ENCODE data around the gene TYROBP. TPM values are rescaled to one million over a fixed set of nuclear protein-coding genes. Genes with fewer than 3 reads are reported as not detected.

The TYROBP gene
- total and polyA plus RNA-seq, 2 of the 8 experiments (the other 6 are each of a cell fraction or from before 2014, with no cell fraction given) = 0.18 TPM; not detected in 1

DNA sequence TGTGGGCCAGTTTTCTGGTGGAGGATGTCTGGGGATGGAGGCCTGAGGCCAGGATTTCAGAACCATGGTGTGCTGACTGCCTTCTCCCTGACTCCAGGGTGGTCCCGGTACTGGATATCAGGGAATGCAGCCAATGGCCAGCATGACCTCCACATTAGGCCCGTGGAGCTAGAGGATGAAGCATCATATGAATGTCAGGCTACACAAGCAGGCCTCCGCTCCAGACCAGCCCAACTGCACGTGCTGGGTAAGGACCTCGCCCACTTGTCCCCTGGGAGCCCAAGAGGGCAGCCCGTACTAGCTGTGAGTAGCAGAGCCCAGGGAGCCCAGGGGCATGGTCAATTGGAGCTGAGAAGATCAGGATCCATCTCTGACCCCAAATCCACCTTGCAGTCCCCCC, 49.8 kb downstream of the TYROBP start:
- no peak overlapping the region for H3K4me3 ChIP-seq (ENCODE audit: extremely low read depth in 1 of 4, insufficient read depth in 2 of 4, low read depth in 3 of 4, low read length in 4 of 4)
- H2AK5ac ChIP-seq (ENCODE audit: low read depth, low read length) = no peak overlapping the region
- DNase-seq (ENCODE audit: low read depth in 1 of 2, low spot score in 2 of 2) = no peak
- peaks cover 7 to 72% (median 65%) of the 10 kb centered on the region in 4 experiments for H3K27me3 ChIP-seq (replicated peaks in 1 of 4; ENCODE audit: control insufficient read depth in 3 of 4, extremely low read depth in 1 of 4, insufficient read depth in 3 of 4, low read length in 3 of 4)
- H3K4me1 ChIP-seq (replicated peaks in 1 of 4; ENCODE audit: control insufficient read depth in 3 of 4, insufficient read depth in 4 of 4, low read length in 3 of 4) = peaks cover 0 to 23% (median 13%) of the 10 kb centered on the region in 4 experiments; a peak in 6 of 7 replicates
- H3K27ac ChIP-seq (ENCODE audit: low read depth, low read length) = no peak overlapping the region
- no peak overlapping the region for H4K8ac ChIP-seq (ENCODE audit: extremely low read depth, insufficient read depth, low read length)
- no peak overlapping the region for H2BK5ac ChIP-seq (ENCODE audit: low read depth, low read length)
- no peak overlapping the region for H3K4ac ChIP-seq (replicated peaks; ENCODE audit: insufficient read length, low read depth, low read length)
- H2BK20ac ChIP-seq (ENCODE audit: low read length) = no peak overlapping the region
- H3K9me3 ChIP-seq (ENCODE audit: insufficient read depth in 2 of 2, low read depth in 1 of 2, low read length in 1 of 2) = no peaks in the 10 kb centered on the region
- H3K79me2 ChIP-seq (ENCODE audit: control insufficient read depth in 1 of 2, insufficient read depth in 2 of 2, low read length in 2 of 2) = no peaks in the 10 kb centered on the region
- no peak overlapping the region for H2BK120ac ChIP-seq (replicated peaks; ENCODE audit: low read depth, low read length)
- no peak overlapping the region for H2AFZ ChIP-seq (ENCODE audit: low read length)
- peaks cover 22% of the 10 kb centered on the region for H3K23me2 ChIP-seq (ENCODE audit: low read depth, low read length)
- no peak overlapping the region for H3K4me2 ChIP-seq (ENCODE audit: insufficient read depth in 1 of 2, low read depth in 2 of 2, low read length in 2 of 2)
- H3K56ac ChIP-seq (replicated peaks; ENCODE audit: insufficient read length, low read depth, low read length) = no peak overlapping the region
- H3K36me3 ChIP-seq (ENCODE audit: control insufficient read depth in 2 of 4, insufficient read depth in 4 of 4, low read length in 3 of 4) = no peaks in the 10 kb centered on the region
- ChIA-PET POLR2A (ENCODE audit: partially characterized antibody) (interaction anchor here (0.6 kb wide), 1 partner anchor 85 kb away, joined by 3 read pairs; no protein-coding TSS in a partner anchor), CTCF (ENCODE audit: partially characterized antibody) (interaction anchor here (0.6 kb wide), 1 partner anchor 255 kb away, joined by 3 read pairs; no protein-coding TSS in a partner anchor)
- H3K14ac ChIP-seq (ENCODE audit: insufficient read length) = no peak overlapping the region
- H3K23ac ChIP-seq (ENCODE audit: insufficient read length) = no peak overlapping the region
- FAIRE-seq = no peak
- H2BK12ac ChIP-seq (ENCODE audit: low read depth, low read length) = no peak overlapping the region
- no peaks in the 10 kb centered on the region for H3K79me1 ChIP-seq (ENCODE audit: low read depth, low read length)
- no peak overlapping the region for H4K91ac ChIP-seq (replicated peaks; ENCODE audit: insufficient read length, low read length)
- WGBS, 2 experiments (ENCODE audit: extremely low coverage in 1 of 2, insufficient coverage in 1 of 2, insufficient read length in 1 of 2, insufficient replicate concordance in 2 of 2, low coverage in 1 of 2, low lambda C conversion rate in 2 of 2, missing lambda C conversion rate in 1 of 2) = 88% methylated on average over 6 of the region's 6 CpGs; no CpG with 5 or more reads in 1 of the 2 experiments
- H3K18ac ChIP-seq (ENCODE audit: extremely low read depth, low read length) = no peak overlapping the region
- no peak overlapping the region for H4K5ac ChIP-seq (ENCODE audit: insufficient read length, low read depth, low read length)
- H3K9ac ChIP-seq (replicated peaks in 1 of 4; ENCODE audit: extremely low read depth in 1 of 4, low read depth in 3 of 4, low read length in 3 of 4) = no peak overlapping the region
- H4K20me1 ChIP-seq (replicated peaks in 1 of 2; ENCODE audit: control insufficient read depth in 1 of 2, insufficient read depth in 2 of 2, low read length in 2 of 2) = peaks cover 0 to 3% of the 10 kb centered on the region in 2 experiments
- no peak overlapping the region for H2BK15ac ChIP-seq (ENCODE audit: low read length)
- TF ChIP-seq, protein P1, sequence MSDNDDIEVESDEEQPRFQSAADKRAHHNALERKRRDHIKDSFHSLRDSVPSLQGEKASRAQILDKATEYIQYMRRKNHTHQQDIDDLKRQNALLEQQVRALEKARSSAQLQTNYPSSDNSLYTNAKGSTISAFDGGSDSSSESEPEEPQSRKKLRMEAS (IDR thresholded peaks at IDR 0.05) = no peak
- TF ChIP-seq ATF3 (IDR thresholded peaks at IDR 0.05; ENCODE audit: insufficient read depth, low read depth, low read length) (no peak), KDM5A (IDR thresholded peaks at IDR 0.05; ENCODE audit: low read length) (no peak), ATF2 (IDR thresholded peaks at IDR 0.05; ENCODE audit: low read length) (no peak), CTBP2 (IDR thresholded peaks at IDR 0.05; ENCODE audit: borderline replicate concordance, insufficient read depth, insufficient read length, low read length) (no peak), RAD21 (IDR thresholded peaks at IDR 0.05 in 1 of 2, conservative IDR thresholded peaks at IDR 0.05 in 1 of 2; ENCODE audit: low read depth in 2 of 2, low read length in 2 of 2) (no peak), TCF12 (IDR thresholded peaks at IDR 0.05; ENCODE audit: low read depth, low read length) (no peak), CBX8 (IDR thresholded peaks at IDR 0.05; ENCODE audit: borderline replicate concordance, low read depth, low read length) (no peak), POLR2AphosphoS5 (IDR thresholded peaks at IDR 0.05; ENCODE audit: low read depth, low read length) (no peak), SIRT6 (IDR thresholded peaks at IDR 0.05; ENCODE audit: low read length) (no peak)

All from H1 (cell line).